Jurkat, Clone E6-1 (cell line): ENCODE data around the gene SLX9.
"Not testable (repeated sequence)": the region's sequence is repeated elsewhere in the genome, so short reads cannot be mapped to it uniquely, and the experiment has no call there.

Experiments
- DNase-seq: peaks from one replicate; pipeline ENCODE4 v3.0.0-alpha.2; 2011; ENCODE audit warnings: low read depth, low spot score
- H3K4me3 ChIP-seq: 2 replicates; pipeline ENCODE4 v1.5.1; 2011; ENCODE audit warnings: mild to moderate bottlenecking, low read length, control low read depth, moderate library complexity

Gene SLX9

DNA sequence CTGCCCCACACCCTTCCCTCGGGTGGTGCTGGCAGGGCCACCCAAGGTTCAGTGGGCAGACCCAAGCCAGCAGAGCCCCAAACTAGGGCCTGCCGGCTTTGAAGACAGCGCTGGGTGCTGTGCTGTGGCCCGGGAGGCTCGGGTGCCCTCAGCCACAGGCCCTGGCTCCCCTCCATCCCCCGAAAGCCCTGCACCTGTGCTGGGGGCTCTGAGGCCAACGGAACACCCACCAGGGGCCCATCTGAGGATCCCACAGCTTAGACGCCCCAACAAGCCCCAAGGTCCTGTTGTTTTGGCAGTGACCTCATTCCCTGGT lies 27.7 kb upstream of the SLX9 start:
- peak overlapping the region; percentile 37 for H3K4me3 ChIP-seq

DNA sequence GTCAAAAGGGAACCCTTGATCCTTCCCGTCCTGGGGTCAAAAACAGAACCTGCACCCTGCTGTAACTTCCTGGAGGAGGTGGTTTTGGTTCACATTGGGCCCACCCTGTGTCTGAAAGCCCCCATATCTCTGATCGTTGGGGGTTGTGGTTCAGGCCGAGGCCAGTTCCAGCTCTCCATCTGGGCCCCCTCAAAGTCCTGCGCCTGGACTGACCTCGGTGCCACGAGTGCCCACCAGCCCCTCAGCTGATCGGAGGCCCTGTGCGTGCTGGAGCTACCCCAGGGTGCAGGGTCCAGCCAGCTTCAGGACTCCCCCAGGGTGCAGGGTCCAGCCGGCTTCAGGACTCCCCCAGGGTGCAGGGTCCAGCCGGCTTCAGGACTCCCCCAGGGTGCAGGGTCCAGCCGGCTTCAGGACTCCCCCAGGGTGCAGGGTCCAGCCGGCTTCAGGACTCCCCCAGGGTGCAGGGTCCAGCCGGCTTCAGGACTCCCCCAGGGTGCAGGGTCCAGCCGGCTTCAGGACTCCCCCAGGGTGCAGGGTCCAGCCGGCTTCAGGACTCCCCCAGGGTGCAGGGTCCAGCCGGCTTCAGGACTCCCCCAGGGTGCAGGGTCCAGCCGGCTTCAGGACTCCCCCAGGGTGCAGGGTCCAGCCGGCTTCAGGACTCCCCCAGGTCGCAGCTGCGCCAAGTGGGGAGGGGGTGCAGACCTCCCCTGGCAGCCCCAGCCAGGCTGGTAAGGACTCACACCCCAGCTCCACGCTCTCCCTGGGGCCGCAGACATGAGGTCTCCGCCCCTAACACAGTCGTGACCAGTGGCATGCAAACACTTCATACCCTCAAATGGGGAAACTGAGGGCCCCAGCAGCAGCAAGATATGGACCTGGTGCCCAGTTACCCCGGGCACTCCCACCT lies 27.1 kb upstream of the SLX9 start:
- DNase-seq: not testable (repeated sequence)
- H3K4me3 ChIP-seq: peak overlapping the region; percentile 37

More for the DNA sequence above, 27.7 kb upstream of the SLX9 start:
- DNase-seq: no peak

DNA sequence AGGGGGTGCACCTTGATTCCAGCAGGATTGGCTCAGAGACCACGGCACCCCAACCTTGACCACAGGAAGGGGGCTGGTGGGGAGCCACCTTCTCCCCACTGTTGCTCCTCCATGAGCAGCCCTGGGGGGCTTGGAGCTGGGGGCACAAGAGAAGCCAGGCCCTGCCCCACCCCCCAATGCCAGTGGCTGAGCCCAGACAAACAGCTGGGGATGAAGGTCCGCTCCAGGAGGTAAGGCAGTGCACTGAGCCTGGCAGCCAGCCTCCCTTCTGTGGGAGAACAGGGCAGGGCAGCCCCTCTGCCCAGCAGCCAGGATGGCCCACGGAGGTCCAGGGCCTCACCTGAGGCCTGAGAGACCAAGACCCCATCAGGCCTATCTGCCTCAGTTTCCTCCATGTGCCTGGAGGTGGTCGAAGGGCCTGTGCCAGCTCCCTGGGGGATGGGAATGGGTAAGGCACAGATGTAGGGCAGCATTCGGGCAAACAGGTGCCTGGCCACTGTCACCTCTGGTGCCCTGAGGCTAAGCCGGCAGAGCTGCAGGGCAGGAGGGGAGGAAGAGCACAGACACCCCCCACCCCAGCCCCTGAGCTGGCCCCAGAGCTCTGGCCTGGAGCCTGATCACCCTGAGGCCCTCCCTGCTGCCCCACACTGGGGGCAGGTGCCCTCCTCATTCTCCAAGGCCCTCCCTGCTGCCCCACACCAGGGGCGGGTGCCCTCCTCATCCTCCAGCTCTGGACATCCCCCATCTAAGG lies 26.2 kb upstream of the SLX9 start:
- peak overlapping the region; percentile 13 for H3K4me3 ChIP-seq
- DNase-seq: no peak

DNA sequence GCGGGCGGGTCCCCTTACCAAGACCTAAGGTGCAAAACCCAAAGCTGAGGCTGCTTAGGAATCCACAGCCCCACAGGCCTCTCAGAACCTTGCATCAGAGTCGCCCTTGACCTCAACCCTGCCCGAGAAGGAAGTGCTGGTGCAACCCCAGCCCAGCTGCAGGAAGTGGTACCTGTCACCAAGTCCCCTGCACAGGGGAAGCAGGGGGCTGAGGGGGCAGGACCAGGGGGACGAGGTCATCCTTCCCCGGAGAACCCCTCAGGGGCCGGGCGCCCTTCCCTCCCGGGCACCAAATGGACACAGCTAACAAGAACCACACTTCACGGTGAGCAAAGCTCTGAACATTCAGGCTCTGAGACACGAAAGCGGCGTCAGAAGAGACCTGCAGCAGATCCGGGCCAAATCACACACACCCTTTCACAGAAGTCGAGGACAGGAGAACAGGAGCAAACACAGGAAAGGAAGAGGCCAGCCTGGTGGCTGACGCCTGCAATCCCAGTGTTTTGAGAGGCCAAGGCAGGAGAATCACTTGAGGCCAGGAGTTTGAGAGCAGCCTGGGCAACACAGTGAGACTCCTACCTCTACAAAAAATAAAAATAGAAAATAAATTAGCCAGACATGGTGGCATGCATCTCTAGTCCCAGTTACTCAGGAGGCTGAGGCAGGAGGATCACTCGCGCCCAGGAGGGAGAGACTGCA lies 25.5 kb upstream of the SLX9 start:
- H3K4me3 ChIP-seq: peak overlapping the region; percentile 13; the same call in 1 of the 2 replicates
- peak; percentile 71 for DNase-seq

DNA sequence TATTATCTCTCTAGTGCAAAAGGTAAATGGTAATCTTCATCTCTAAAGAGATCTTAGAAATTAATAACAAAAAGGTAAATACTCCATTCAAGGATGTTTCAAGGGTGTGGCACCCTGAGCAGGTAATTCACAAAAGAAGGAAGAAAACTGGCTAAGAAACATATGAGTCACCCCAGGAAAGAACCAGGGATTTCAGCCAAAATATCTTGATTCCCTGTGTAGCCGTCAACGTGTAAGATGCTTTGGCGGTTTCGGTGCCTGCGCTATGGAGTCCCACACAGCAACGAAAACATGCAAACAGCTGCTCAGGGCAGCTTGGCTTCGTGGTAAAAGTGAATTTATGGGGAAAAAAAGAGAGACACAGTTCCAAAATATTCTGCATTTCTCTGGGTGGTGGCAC lies 22.9 kb upstream of the SLX9 start:
- no peak for DNase-seq
- no peak overlapping the region for H3K4me3 ChIP-seq

DNA sequence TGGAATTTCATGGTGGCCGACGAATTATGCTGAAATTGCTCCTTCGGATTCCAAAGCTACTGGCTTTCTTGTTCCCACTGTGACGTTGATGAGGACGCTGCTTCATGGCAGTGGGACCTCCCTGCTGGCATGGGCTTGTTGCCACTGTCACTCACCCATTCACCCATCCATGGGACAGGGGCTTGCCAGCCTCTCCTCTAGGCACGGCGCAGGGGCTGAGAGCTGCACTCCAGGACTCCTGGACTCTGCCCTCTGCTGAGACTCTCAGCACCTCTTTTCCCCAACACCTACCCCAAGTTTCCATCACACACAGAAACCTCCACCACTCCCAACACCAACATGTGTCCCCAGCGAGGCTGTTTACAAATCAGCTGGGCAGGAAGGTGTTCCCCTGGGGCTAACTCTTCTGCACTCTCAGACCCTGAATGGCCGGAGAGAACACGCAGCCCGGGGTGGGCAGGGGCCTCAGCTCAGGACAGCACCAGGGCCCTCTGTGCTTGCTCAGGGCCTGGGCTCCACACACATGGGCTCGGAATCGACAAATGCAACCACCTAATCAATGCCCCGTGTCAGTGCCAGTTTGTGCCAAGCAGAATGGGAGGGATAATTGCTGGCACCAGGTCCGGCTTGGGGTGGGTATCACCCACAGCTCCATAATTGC lies 22.3 kb upstream of the SLX9 start:
- H3K4me3 ChIP-seq: no peak overlapping the region
- no peak for DNase-seq

DNA sequence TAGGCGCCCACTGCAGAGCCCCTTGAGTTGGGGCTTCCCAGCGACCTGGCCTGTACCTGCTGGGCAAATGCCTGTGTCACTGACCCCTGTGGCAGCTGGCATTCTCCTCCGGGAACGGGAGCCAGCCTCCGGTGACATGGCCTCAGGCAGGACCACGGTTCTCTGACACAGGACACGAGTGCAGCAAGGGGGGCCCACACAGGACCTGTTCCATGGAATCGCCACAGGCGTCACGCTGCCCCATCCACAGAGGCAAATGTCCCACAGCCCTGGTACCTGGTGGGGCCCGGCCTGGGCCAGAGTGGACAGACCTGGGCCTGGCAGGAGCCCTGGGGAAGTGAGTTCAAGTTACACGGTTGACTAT lies 21.7 kb upstream of the SLX9 start:
- no peak for DNase-seq
- H3K4me3 ChIP-seq: no peak overlapping the region

DNA sequence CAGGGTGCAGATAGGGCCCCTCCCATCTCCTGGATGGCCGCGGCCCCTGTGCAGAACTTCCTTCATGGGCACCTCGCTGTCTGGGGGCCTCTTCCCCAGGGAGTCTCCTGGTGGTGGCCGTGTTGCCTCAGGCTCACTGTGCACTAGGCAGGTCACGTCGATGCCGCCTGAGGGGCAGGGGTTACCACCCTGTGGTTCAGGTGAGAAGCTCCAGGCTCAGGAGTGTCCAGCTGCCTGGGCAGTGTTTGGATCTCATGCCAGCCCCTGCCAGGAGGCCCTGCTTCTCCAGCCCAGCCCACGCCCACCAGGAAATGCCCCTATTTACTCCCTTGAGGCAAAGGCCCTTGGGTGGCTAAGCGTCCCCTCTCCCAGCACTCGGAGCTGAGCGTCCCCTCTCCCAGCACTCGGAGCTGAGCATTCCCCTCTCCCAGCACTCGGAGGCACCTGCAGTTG lies 21.2 kb upstream of the SLX9 start:
- no peak for DNase-seq
- no peak overlapping the region for H3K4me3 ChIP-seq

DNA sequence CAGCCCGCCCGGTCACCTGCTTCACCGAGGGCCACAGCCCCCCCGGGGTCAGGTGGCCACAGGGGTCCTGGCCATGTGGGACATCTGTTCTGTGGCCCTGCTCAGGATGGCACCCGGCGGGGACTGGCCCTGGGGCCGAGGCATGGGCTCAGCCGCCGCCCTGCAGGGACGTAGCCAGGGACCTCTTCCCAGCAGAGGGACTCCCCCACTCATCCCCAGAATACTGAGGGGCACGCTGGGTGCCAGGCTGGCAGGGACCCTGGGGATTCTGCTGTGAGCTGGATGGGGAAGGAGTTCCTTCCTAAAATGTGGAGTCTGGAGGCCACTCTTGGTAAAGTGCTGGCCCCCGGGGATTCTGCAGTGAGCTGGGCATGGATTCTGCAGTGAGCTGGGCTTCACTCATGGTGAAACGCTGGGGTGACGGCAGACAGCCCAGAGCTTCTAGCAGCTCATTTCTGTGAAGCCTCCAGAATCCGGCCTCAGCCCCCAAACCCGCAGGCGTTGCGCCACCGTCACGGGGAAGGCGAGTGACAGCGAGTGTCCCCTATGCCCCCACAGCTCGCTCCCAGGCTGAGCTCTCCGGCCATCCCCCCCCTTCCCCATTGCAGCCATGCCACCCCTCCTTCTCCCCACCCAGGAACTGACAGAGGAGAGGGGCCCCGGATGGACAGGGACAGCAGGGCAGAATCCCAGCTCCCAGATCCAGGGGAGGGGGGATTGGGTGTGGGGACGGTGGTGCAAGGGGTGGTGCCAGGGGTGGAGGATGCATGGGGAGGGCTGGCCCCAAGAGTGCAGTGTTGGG lies 20.5 kb upstream of the SLX9 start:
- H3K4me3 ChIP-seq: peak overlapping the region; percentile 94
- no peak for DNase-seq

DNA sequence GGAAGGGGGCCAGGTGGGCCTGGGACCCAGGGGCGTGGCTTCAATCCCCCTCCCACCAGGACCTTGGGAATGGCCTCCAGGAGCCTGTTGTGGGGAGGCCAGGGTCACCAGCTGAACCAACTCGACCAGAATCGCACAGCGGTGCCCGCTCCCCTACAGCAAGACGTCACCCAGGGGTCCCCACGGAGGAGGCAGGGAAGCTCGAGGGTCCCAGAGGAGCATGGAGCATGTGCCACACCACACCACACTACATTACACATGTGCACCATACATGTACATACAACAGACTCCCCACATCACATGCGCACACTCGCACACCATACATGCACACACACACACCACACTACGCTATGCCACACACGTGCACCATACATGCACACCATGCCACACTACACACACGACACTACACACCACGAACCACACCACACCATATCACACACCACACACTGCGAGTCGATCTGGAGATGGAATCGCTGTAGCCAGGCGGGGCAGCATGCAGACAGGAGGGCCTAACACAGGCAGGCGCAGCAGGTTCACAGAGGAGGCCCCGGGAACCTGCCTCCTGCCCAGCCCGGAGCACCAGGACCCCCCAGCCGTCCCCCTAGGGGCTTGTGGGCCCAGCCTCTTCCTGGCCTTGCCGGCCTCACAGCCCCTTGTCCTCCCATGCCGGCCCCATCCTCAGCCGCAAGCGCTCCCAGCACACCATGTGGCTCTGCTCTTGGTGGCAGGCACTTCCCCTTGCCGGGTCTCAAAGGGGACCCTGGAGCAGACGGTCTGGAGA lies 19.7 kb upstream of the SLX9 start:
- H3K4me3 ChIP-seq: peak overlapping the region; percentile 94
- no peak for DNase-seq

DNA sequence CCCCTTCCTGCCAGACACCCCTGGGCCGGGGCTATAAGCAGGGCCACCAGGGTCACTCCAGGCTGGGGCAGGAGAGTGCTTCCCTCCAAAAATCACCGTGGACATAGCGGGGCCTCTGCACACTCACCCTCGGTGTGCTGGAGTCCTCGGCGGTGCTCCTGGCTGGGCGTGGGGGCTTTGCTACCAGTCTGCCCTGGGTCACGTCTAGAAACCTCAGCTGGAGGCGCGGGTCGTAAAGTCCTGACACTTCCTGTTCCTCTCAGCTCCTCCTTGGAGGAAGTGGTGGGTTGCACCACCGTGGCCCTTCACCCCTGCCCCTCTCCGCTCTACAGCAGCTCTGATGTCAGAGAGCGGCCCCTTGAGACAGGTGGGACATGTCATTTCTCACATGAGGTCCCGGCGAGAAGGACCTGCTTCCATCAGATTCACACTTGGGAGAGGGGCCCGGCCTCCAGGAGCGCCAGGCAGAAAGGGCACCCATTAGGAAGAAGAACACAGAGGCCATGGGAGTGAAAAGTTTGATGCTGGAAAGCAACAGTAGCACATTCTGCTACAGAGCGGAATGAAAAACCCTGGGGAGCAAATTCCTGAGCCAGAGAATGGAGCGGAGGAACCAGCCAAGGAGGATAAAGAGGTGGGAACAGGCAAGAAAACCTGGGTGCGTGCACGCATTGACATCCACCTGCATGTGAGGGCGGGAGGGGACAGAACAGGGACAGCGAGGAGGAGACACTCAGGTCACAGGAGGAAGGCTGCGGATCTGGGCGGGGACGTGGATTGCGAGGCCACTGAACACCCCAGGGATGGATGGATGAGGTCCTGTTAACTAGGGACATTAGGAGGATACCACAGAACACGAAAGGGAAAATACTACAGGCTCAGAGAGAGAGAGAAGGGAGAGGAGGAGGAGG lies 18.9 kb upstream of the SLX9 start, which contains the start of gene ITGB2:
TSS of gene ITGB2 (minus strand) at position 206 of the 911 bp plus-strand sequence. CDS start 10,117 bp downstream, outside the sequence.
- DNase-seq: peak; percentile 69
- peak within 1 kb of the TSS; percentile 94 for H3K4me3 ChIP-seq

DNA sequence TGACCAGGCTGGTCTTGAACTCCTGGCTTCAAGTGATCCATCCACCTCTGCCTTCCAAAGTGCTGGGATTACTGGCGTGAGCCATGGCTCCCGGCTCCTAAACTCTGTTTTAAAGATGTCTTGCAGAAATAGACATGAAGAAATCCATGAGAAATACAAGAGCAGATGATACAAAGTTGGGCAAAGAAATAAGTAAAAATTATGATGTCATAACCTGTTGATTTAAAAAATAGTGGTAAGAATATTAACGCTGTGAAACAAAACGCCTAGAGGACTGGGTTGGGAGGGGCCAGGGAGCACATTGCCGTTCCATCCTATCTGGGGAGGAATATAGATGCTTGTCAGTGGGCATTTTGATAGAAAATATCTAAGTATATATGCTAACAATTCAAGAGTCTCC lies 17.9 kb upstream of the SLX9 start:
- no peak overlapping the region for H3K4me3 ChIP-seq
- no peak for DNase-seq

DNA sequence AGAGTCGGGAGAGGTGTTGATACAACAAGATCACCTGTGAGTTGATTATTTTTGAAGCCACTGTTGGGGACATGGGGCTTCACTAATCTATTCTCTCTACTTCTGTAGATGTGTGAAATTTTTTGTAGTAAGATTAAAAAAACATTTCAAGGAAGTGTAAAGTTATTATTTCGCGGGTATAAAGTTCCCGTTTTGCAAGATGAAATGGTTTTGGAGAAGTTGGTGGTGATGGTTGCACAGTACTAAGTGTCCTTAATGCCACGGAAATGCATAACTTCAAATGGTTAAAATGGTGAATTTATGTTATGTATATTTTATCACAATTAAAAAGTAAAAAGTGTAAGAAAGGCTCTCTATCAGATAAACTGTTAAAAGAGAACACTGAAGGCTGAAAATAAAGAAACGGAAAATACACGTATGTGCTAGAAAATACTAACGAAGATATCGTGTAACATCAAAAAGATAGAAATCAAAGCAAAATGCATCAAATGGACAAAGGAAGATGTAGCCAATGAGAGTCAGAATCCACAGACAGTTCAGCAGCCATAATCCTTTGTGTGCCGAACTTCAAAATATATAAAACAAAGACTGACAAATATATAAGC lies 16.2 kb upstream of the SLX9 start:
- no peak for DNase-seq
- H3K4me3 ChIP-seq: no peak overlapping the region

DNA sequence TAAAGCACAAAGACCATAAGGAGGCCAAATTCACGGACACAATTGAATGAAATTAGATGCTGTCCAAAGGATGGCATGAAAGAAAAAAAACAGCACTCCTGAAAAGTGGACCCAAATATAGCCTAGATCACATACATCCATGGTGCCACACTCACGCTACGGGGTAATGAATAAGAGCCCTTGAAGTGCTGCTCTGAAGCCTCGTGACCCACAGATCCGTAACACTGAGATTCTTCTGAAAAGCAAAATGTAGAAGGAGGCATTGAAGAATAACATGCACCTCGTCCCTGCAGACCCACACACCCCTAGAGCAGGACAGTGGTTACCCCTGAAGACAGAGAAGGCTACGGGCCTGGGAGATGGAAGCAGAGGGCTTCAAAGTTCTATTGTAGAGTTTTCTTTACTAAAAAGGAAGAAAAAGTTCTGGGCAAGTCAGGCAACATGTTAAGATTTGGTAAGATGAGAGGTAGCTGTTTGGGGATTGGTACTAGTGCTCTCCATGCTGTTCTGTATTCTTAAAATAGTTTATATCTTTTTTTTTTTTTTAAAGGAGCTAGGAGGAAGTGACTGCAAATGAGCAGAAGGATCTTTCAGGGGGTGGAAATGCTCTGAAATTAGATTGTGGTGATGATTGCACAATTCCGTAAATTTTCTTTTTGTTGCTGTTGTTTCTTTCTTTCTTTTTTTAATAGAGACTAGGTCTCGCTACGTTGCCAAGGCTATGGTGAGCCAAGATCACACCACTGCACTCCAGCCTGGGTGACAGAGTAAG lies 15.0 kb upstream of the SLX9 start:
- no peak for DNase-seq
- no peak overlapping the region for H3K4me3 ChIP-seq

DNA sequence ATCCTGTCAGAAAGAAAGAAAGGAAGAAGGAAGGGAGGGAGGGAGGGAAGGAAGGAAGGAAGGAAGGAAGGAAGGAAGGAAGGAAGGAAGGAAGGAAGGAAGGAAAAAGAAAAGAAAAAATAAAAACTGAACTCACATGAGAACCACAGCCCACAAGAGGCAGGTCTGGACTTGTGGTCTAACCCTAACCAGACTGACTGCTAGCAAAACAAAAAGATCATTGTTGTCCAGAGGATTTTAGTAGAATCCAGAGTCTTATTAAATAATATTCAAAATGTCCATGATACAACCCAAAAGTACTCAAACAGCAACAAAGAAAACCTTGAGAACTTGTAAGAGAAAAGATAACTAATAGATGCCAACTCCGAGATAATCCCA lies 14.5 kb upstream of the SLX9 start:
- H3K4me3 ChIP-seq: no peak overlapping the region
- DNase-seq: no peak
